Activated naive CD8-positive, alpha-beta T cell (primary cell): ENCODE results near the gene COA8.

ENCODE experiments used
- H3K27ac Mint-ChIP-seq: one replicate; pipeline ENCODE4 v1.8.0; 2021; ENCODE audit warnings: mixed read lengths
- H3K27me3 Mint-ChIP-seq: one replicate; pipeline ENCODE4 v1.8.0; 2021; ENCODE audit warnings: mixed read lengths
- H3K36me3 Mint-ChIP-seq: one replicate; pipeline ENCODE4 v1.8.0; 2021; ENCODE audit warnings: mixed read lengths
- H3K4me1 Mint-ChIP-seq: one replicate; pipeline ENCODE4 v1.8.0; 2021; ENCODE audit warnings: low read depth, mixed read lengths
- H3K4me3 Mint-ChIP-seq: one replicate; pipeline ENCODE4 v1.8.0; 2021; ENCODE audit warnings: mild to moderate bottlenecking, mixed read lengths
- H3K9me3 Mint-ChIP-seq: one replicate; pipeline ENCODE4 v1.8.0; 2021; ENCODE audit warnings: low read depth, mixed read lengths

The COA8 gene

GRCh38 chr14:103625356-103626095 lies 62.8 kb downstream of the COA8 start:
- Mint-ChIP-seq H3K4me3 (peak overlapping the region; percentile 84), H3K27ac (peak overlapping the region; percentile 56), H3K9me3 (no peaks in the 10 kb centered on the region), H3K27me3 (peaks cover 5% of the 10 kb centered on the region), H3K36me3 (no peaks in the 10 kb centered on the region), H3K4me1 (peaks cover 25% of the 10 kb centered on the region)

GRCh38 chr14:103626146-103626850 lies 63.5 kb downstream of the COA8 start:
- Mint-ChIP-seq H3K27ac (no peak overlapping the region), H3K9me3 (no peaks in the 10 kb centered on the region), H3K4me3 (peak overlapping the region; percentile 47), H3K36me3 (no peaks in the 10 kb centered on the region), H3K27me3 (peaks cover 2% of the 10 kb centered on the region), H3K4me1 (peaks cover 28% of the 10 kb centered on the region)

- H3K4me1 Mint-ChIP-seq, result peaks cover 28% of the 10 kb centered on the region
- H3K9me3 Mint-ChIP-seq, result no peaks in the 10 kb centered on the region
- H3K36me3 Mint-ChIP-seq, result no peaks in the 10 kb centered on the region
- H3K27ac Mint-ChIP-seq, result peak overlapping the region; percentile 28
- peak overlapping the region; percentile 82 for H3K4me3 Mint-ChIP-seq
- peaks cover 2% of the 10 kb centered on the region for H3K27me3 Mint-ChIP-seq
Measured at GRCh38 chr14:103627073-103628025, 64.6 kb downstream of the COA8 start.

- H3K36me3 Mint-ChIP-seq, result no peaks in the 10 kb centered on the region
- no peaks in the 10 kb centered on the region for H3K9me3 Mint-ChIP-seq
- peak overlapping the region; percentile 76 for H3K27ac Mint-ChIP-seq
- peak overlapping the region; percentile 82 for H3K4me3 Mint-ChIP-seq
- no peaks in the 10 kb centered on the region for H3K27me3 Mint-ChIP-seq
- H3K4me1 Mint-ChIP-seq, result peaks cover 35% of the 10 kb centered on the region
Measured at GRCh38 chr14:103628221-103628683, 65.5 kb downstream of the COA8 start.

GRCh38 chr14:103628684-103629502 lies 66.1 kb downstream of the COA8 start, which contains the start of gene KLC1:
Gene KLC1, plus strand, starts transcription at chr14:103629211. Its CDS starts 25,354 bp downstream, at chr14:103654565.
- Mint-ChIP-seq H3K36me3 (no peaks in the 10 kb centered on the region), H3K9me3 (no peaks in the 10 kb centered on the region), H3K4me1 (peaks cover 36% of the 10 kb centered on the region), H3K27ac (peak within 1 kb of the TSS; percentile 87), H3K27me3 (no peaks in the 10 kb centered on the region), H3K4me3 (peak within 1 kb of the TSS; percentile 90)

- Mint-ChIP-seq H3K4me3 (peak overlapping the region; percentile 90), H3K27me3 (no peaks in the 10 kb centered on the region), H3K27ac (peak overlapping the region; percentile 87), H3K36me3 (no peaks in the 10 kb centered on the region), H3K4me1 (peaks cover 39% of the 10 kb centered on the region), H3K9me3 (no peaks in the 10 kb centered on the region)
Measured at GRCh38 chr14:103629503-103630121, 66.9 kb downstream of the COA8 start.

GRCh38 chr14:103630364-103631108 lies 67.8 kb downstream of the COA8 start:
- Mint-ChIP-seq H3K27ac (peak overlapping the region; percentile 87), H3K4me3 (peak overlapping the region; percentile 90), H3K27me3 (no peaks in the 10 kb centered on the region), H3K36me3 (no peaks in the 10 kb centered on the region), H3K4me1 (peaks cover 39% of the 10 kb centered on the region), H3K9me3 (no peaks in the 10 kb centered on the region)

- H3K4me3 Mint-ChIP-seq, result no peak overlapping the region
- peak overlapping the region; percentile 66 for H3K27ac Mint-ChIP-seq
- H3K27me3 Mint-ChIP-seq, result no peaks in the 10 kb centered on the region
- no peaks in the 10 kb centered on the region for H3K36me3 Mint-ChIP-seq
- peaks cover 53% of the 10 kb centered on the region for H3K4me1 Mint-ChIP-seq
- no peaks in the 10 kb centered on the region for H3K9me3 Mint-ChIP-seq
Measured at GRCh38 chr14:103633391-103633790, 70.6 kb downstream of the COA8 start.

- Mint-ChIP-seq H3K27ac (peak overlapping the region; percentile 50), H3K36me3 (peaks cover 2% of the 10 kb centered on the region), H3K4me1 (peaks cover 58% of the 10 kb centered on the region), H3K9me3 (no peaks in the 10 kb centered on the region), H3K4me3 (peak overlapping the region; percentile 38), H3K27me3 (no peaks in the 10 kb centered on the region)
Measured at GRCh38 chr14:103634156-103634555, 71.4 kb downstream of the COA8 start.

GRCh38 chr14:103638594-103638993 lies 75.8 kb downstream of the COA8 start:
- Mint-ChIP-seq H3K36me3 (peaks cover 2% of the 10 kb centered on the region), H3K4me3 (no peak overlapping the region), H3K9me3 (no peaks in the 10 kb centered on the region), H3K27ac (no peak overlapping the region), H3K4me1 (peaks cover 50% of the 10 kb centered on the region), H3K27me3 (no peaks in the 10 kb centered on the region)
